ENCODE data around the gene ASGR2. TPM values are rescaled to one million over a fixed set of nuclear protein-coding genes. Genes with fewer than 3 reads are reported as not detected.

ASGR2 gene
- total RNA-seq, 4 donors from 2014 or later, result 0.32 to 1.5 (median 0.42) TPM; not detected in 1

- Histone ChIP-seq H3K27ac (replicated peaks in 1 of 4) (peak overlapping the region in 1 of 4 donors; percentile 18), H3K4me3 (no peak overlapping the region), H3K4me1 (peaks cover 2 to 18% (median 8%) of the 10 kb centered on the region in 4 donors), H3K36me3 (no peaks in the 10 kb centered on the region), H3K27me3 (peaks cover 0 to 85% (median 15%) of the 10 kb centered on the region in 4 donors), H3K9me3 (no peaks in the 10 kb centered on the region)
- intact Hi-C loops (cut with DNase I), result no loop called here
- no peak for TF ChIP-seq POLR2A (IDR thresholded peaks at IDR 0.05; ENCODE audit: low read depth)
- TF ChIP-seq CTCF (IDR thresholded peaks at IDR 0.05), result peak in 1 of 3 experiments; percentile 28
- WGBS, result 27% methylated on average over 13 of the region's 19 CpGs
- DNase-seq (ENCODE audit: extremely low spot score), result no peak
These were observed 18.8 kb upstream of the ASGR2 start for GRCh38 chr17:7133424-7133823.

- no peak overlapping the region for H3K4me3 ChIP-seq
These were observed 18.0 kb upstream of the ASGR2 start for GRCh38 chr17:7132511-7133094.

GRCh38 chr17:7131423-7131791 lies 16.8 kb upstream of the ASGR2 start:
- 84% methylated on average over 5 of the region's 5 CpGs for WGBS
- peaks cover 2 to 18% (median 8%) of the 10 kb centered on the region in 4 donors for H3K4me1 ChIP-seq
- DNase-seq (ENCODE audit: extremely low spot score), result no peak
- no peaks in the 10 kb centered on the region for H3K9me3 ChIP-seq
- H3K27ac ChIP-seq (replicated peaks in 1 of 4), result peak overlapping the region in 3 of 4 donors; percentile 44 to 47 (median 46)
- H3K4me3 ChIP-seq, result peak overlapping the region; percentile 20 to 31 (median 23)
- H3K36me3 ChIP-seq, result no peaks in the 10 kb centered on the region
- intact Hi-C loops (cut with DNase I), result no loop called here
- no peak for TF ChIP-seq POLR2A (IDR thresholded peaks at IDR 0.05; ENCODE audit: low read depth)
- no peak for TF ChIP-seq EP300 (IDR thresholded peaks at IDR 0.05)
- no peak for TF ChIP-seq POLR2AphosphoS5 (IDR thresholded peaks at IDR 0.05)
- no peak for TF ChIP-seq CTCF (IDR thresholded peaks at IDR 0.05)
- peaks cover 0 to 70% (median 12%) of the 10 kb centered on the region in 4 donors for H3K27me3 ChIP-seq

More at GRCh38 chr17:7132511-7133094, 18.0 kb upstream of the ASGR2 start:
- 38% methylated on average over 7 of the region's 7 CpGs for whole genome bisulfite sequencing
- H3K9me3 ChIP-seq, result no peaks in the 10 kb centered on the region
- H3K27ac ChIP-seq (replicated peaks in 1 of 4), result peak overlapping the region in 1 of 4 donors; percentile 8
- intact Hi-C loops (cut with DNase I), result no loop called here
- peaks cover 0 to 77% (median 14%) of the 10 kb centered on the region in 4 donors for H3K27me3 ChIP-seq
- H3K36me3 ChIP-seq, result no peaks in the 10 kb centered on the region
- TF ChIP-seq EP300 (IDR thresholded peaks at IDR 0.05) (no peak), CTCF (IDR thresholded peaks at IDR 0.05) (no peak), POLR2A (IDR thresholded peaks at IDR 0.05; ENCODE audit: low read depth) (no peak), POLR2AphosphoS5 (IDR thresholded peaks at IDR 0.05) (no peak)
- H3K4me1 ChIP-seq, result peaks cover 2 to 18% (median 8%) of the 10 kb centered on the region in 4 donors
- DNase-seq (ENCODE audit: extremely low spot score), result no peak

GRCh38 chr17:7130621-7131422 lies 16.2 kb upstream of the ASGR2 start:
- H3K9me3 ChIP-seq, result no peaks in the 10 kb centered on the region
- no peaks in the 10 kb centered on the region for H3K36me3 ChIP-seq
- peaks cover 0 to 69% (median 12%) of the 10 kb centered on the region in 4 donors for H3K27me3 ChIP-seq
- peak overlapping the region in 3 of 4 donors; percentile 44 to 47 (median 46) for H3K27ac ChIP-seq (replicated peaks in 1 of 4)
- H3K4me3 ChIP-seq, result peak overlapping the region; percentile 20 to 31 (median 23)
- WGBS, result 31% methylated on average over 10 of the region's 11 CpGs
- peak in 1 of 2 donors; percentile 21 for TF ChIP-seq POLR2AphosphoS5 (IDR thresholded peaks at IDR 0.05)
- TF ChIP-seq CTCF (IDR thresholded peaks at IDR 0.05), result no peak
- TF ChIP-seq POLR2A (IDR thresholded peaks at IDR 0.05; ENCODE audit: low read depth), result no peak
- DNase-seq (ENCODE audit: extremely low spot score), result no peak
- H3K4me1 ChIP-seq, result peaks cover 2 to 15% (median 5%) of the 10 kb centered on the region in 4 donors
- intact Hi-C loops (cut with DNase I), result no loop called here

All from esophagus muscularis mucosa (tissue), 4 donors.